HEK293 (cell line): ENCODE measurements around the gene GID4.

Experiments
- CTCF ChIP-seq: fragments of 450-650 bp; formaldehyde crosslinking; IDR thresholded peaks from 2 replicates; pipeline ENCODE4 v1.5.1; 2016; ENCODE audit warnings: missing biosample characterization, missing genetic modification characterization
- MEIS1 ChIP-seq: sonication (generic); formaldehyde crosslinking; IDR thresholded peaks from 2 replicates; pipeline ENCODE4 v1.8.1; 2022; ENCODE audit warnings: missing genetic modification reagents, mild to moderate bottlenecking, borderline replicate concordance
- REST ChIP-seq: fragments of 450-650 bp; formaldehyde crosslinking; IDR thresholded peaks from 2 replicates; pipeline ENCODE4 v1.5.1; 2016; ENCODE audit warnings: missing biosample characterization, missing genetic modification characterization
- YY1 ChIP-seq: fragments of 450-650 bp; formaldehyde crosslinking; IDR thresholded peaks from 2 replicates; pipeline ENCODE4 v1.5.1; 2018; ENCODE audit warnings: missing biosample characterization, missing genetic modification characterization
- ZBTB26 ChIP-seq: fragments of 450-650 bp; formaldehyde crosslinking; optimal IDR thresholded peaks from 2 replicates; pipeline ENCODE3; 2016; ENCODE audit warnings: missing biosample characterization, mild to moderate bottlenecking, missing genetic modification characterization
- ZBTB7A ChIP-seq: fragments of 450-650 bp; formaldehyde crosslinking; IDR thresholded peaks from 2 replicates; pipeline ENCODE4 v1.5.1; 2016; ENCODE audit warnings: low read depth, missing biosample characterization, missing genetic modification characterization
- ZBTB8A ChIP-seq: fragments of 450-650 bp; formaldehyde crosslinking; IDR thresholded peaks from 2 replicates; pipeline ENCODE4 v1.5.1; 2016; ENCODE audit warnings: missing biosample characterization, missing genetic modification characterization
- ZFP37 ChIP-seq: fragments of 450-650 bp; formaldehyde crosslinking; IDR thresholded peaks from 2 replicates; pipeline ENCODE4 v1.5.1; 2016; ENCODE audit warnings: missing biosample characterization, missing genetic modification characterization
- ZNF18 ChIP-seq: fragments of 450-650 bp; formaldehyde crosslinking; IDR thresholded peaks from 2 replicates; pipeline ENCODE4 v1.5.1; 2016; ENCODE audit warnings: missing biosample characterization, missing genetic modification characterization
- ZNF292 ChIP-seq: fragments of 450-650 bp; formaldehyde crosslinking; IDR thresholded peaks from 2 replicates; pipeline ENCODE4 v1.5.1; 2016; ENCODE audit warnings: low read depth, missing biosample characterization, missing genetic modification characterization, borderline replicate concordance
- ZNF530 ChIP-seq: fragments of 450-650 bp; formaldehyde crosslinking; IDR thresholded peaks from 2 replicates; pipeline ENCODE4 v1.5.1; 2016; ENCODE audit warnings: low read depth, missing biosample characterization, missing genetic modification characterization
- ZNF561 ChIP-seq: fragments of 450-650 bp; IDR thresholded peaks from 2 replicates; pipeline ENCODE4 v1.5.1; 2018; ENCODE audit warnings: missing biosample characterization, missing genetic modification characterization, borderline replicate concordance
- ZNF580 ChIP-seq: fragments of 450-650 bp; formaldehyde crosslinking; IDR thresholded peaks from 2 replicates; pipeline ENCODE4 v1.5.1; 2016; ENCODE audit warnings: missing biosample characterization, missing genetic modification characterization

GRCh38 chr17:18094409-18094807, 55.2 kb downstream of the GID4 start:
- TF ChIP-seq ZNF580 (no peak), ZNF292 (tag by site-specific recombination) (no peak), YY1 (tag by site-specific recombination) (no peak), REST (tag by site-specific recombination) (no peak), ZBTB8A (tag by site-specific recombination) (no peak), ZNF530 (tag by site-specific recombination) (no peak), CTCF (tag by site-specific recombination) (no peak; the same call in 1 of the 2 replicates), ZBTB7A (no peak), MEIS1 (no peak), ZNF561 (tag by site-specific recombination) (no peak), ZBTB26 (no peak), ZNF18 (tag by site-specific recombination) (no peak), ZFP37 (tag by site-specific recombination) (no peak)
